GM12878 (cell line): Measurements from ENCODE around the gene EPHB1. TPM values are rescaled to one million over a fixed set of nuclear protein-coding genes. Genes with fewer than 3 reads are reported as not detected.

Experiments
- ATAC-seq: fragments of 200-7000 bp; cut with Tn5 transposase; 3 replicates; pipeline ENCODE4 v1.9.1; 2020; ENCODE audit warnings: mild to moderate bottlenecking, moderate library complexity
- BruUV-seq: library from RNA; stranded (reverse); fragments of 400-500 nt; replicated peaks from 2 replicates; lab custom pipeline; 2021; lab: Mats Ljungman, UMichigan
- CTCF ChIA-PET: fragments of 300-600 bp; sonication (Branson Sonifier 250); formaldehyde crosslinking; extraction: SDS; loops from one replicate; lab custom pipeline; 2021; ENCODE audit warnings: inconsistent platforms; lab: Yijun Ruan, JAX
- POLR2A ChIA-PET: fragments of 350-600 bp; formaldehyde crosslinking; extraction: SDS; loops from one replicate; lab custom pipeline; 2021; ENCODE audit warnings: inconsistent platforms; lab: Charles Lee
- RAD21 ChIA-PET: fragments of 300-600 bp; sonication (Branson Sonifier 250); formaldehyde crosslinking; loops from one replicate; lab custom pipeline; 2023; ENCODE audit warnings: antibody characterized with exemption; ENCODE audit not compliant: unreplicated experiment; lab: Charles Lee
- SMC1A ChIA-PET: fragments of 300-600 bp; sonication (Branson Sonifier 250); formaldehyde crosslinking; loops from one replicate; lab custom pipeline; 2023; ENCODE audit not compliant: unreplicated experiment, uncharacterized antibody; lab: Charles Lee
- DNase-seq: peaks from one replicate; pipeline ENCODE4 v3.0.0-alpha.2; 2011; ENCODE audit warnings: low read depth, low spot score
- FAIRE-seq: peaks from 3 replicates; lab custom pipeline; 2011; peaks lifted over from hg19 to GRCh38; lab: Jason Lieb, UNC
- H2AFZ ChIP-seq: 2 replicates; pipeline ENCODE4 v1.6.0; 2011; ENCODE audit warnings: low read depth, low read length, control low read depth; ENCODE audit not compliant: control insufficient read depth
- H3K27ac ChIP-seq: 2 replicates; pipeline ENCODE4 v1.5.1; 2011; ENCODE audit warnings: control low read depth; ENCODE audit not compliant: control insufficient read depth, insufficient read depth
- H3K27me3 ChIP-seq, 2 experiments: replicated peaks in 1 of 2; 2 replicates each; pipeline versions ENCODE4 v1.6.0 to v1.6.1; 2011; ENCODE audit warnings: low read length in 1 of 2; ENCODE audit not compliant: control insufficient read depth in 2 of 2, insufficient read depth in 2 of 2
- H3K36me3 ChIP-seq, 2 experiments: 2 replicates each; pipeline ENCODE4 v1.5.1; 2011; ENCODE audit warnings: low read length in 1 of 2; ENCODE audit not compliant: control insufficient read depth in 2 of 2, insufficient read depth in 2 of 2
- H3K4me1 ChIP-seq: 2 replicates; pipeline ENCODE4 v1.6.1; 2011; ENCODE audit warnings: mild to moderate bottlenecking, low read length, moderate library complexity, mixed read lengths; ENCODE audit not compliant: control insufficient read depth, insufficient read depth
- H3K4me2 ChIP-seq: 2 replicates; pipeline ENCODE4 v1.6.0; 2011; ENCODE audit warnings: control low read depth; ENCODE audit not compliant: control insufficient read depth, insufficient read depth
- H3K4me3 ChIP-seq: fragments of 200-600 bp; sonication (generic); 2 replicates; pipeline ENCODE4 v1.5.1; 2016
- H3K79me2 ChIP-seq: 2 replicates; pipeline ENCODE4 v1.6.0; 2011; ENCODE audit warnings: low read length; ENCODE audit not compliant: control insufficient read depth, insufficient read depth
- H3K9ac ChIP-seq: 2 replicates; pipeline ENCODE4 v1.8.0; 2011; ENCODE audit warnings: low read length, control low read depth, mixed read lengths; ENCODE audit not compliant: control insufficient read depth, insufficient read depth
- H3K9me3 ChIP-seq: replicated peaks from 3 replicates; pipeline ENCODE4 v1.5.1; 2011; ENCODE audit warnings: mild to moderate bottlenecking, low read length; ENCODE audit not compliant: control insufficient read depth, insufficient read depth
- H4K20me1 ChIP-seq: 2 replicates; pipeline ENCODE4 v1.6.0; 2011; ENCODE audit not compliant: control insufficient read depth, insufficient read depth
- BCL11A ChIP-seq: IDR thresholded peaks from 2 replicates; pipeline ENCODE4 v1.6.1; 2011; ENCODE audit warnings: low read depth, low read length
- BHLHE40 ChIP-seq, 2 experiments: fragments of 450-650 bp in 1 of 2; IDR thresholded peaks; 2 replicates each; pipeline ENCODE4 v1.6.1; 2011 to 2017; ENCODE audit warnings: low read depth in 2 of 2, borderline replicate concordance in 1 of 2, improper control_type of control experiment in 1 of 2, low read length in 1 of 2, mild to moderate bottlenecking in 1 of 2
- BRCA1 ChIP-seq: IDR thresholded peaks from 2 replicates; pipeline ENCODE4 v1.6.1; 2011; ENCODE audit warnings: low read depth, low read length, improper control_type of control experiment
- GABPA ChIP-seq: IDR thresholded peaks from 2 replicates; pipeline ENCODE4 v1.6.1; 2014; ENCODE audit warnings: antibody characterized with exemption, low read depth, mild to moderate bottlenecking, inconsistent platforms
- GATAD2B ChIP-seq: fragments of 450-650 bp; conservative IDR thresholded peaks from 2 replicates; pipeline ENCODE4 v1.6.1; 2017; ENCODE audit warnings: low read depth, mild to moderate bottlenecking, moderate library complexity
- MEF2A ChIP-seq: IDR thresholded peaks from 2 replicates; pipeline ENCODE4 v1.6.1; 2011; ENCODE audit warnings: low read depth, mild to moderate bottlenecking, low read length, moderate library complexity; ENCODE audit not compliant: insufficient read depth
- NFYA ChIP-seq: IDR thresholded peaks from 2 replicates; pipeline ENCODE4 v1.6.1; 2011; ENCODE audit warnings: low read depth, mild to moderate bottlenecking, low read length, improper control_type of control experiment, borderline replicate concordance
- POU2F2 ChIP-seq: IDR thresholded peaks from 3 replicates; pipeline ENCODE4 v1.6.1; 2011; ENCODE audit warnings: low read depth, mild to moderate bottlenecking, low read length, borderline replicate concordance
- SP1 ChIP-seq: IDR thresholded peaks from one replicate; pipeline ENCODE4 v1.6.1; 2011; ENCODE audit warnings: low read depth, low read length
- STAT1 ChIP-seq: fragments of 450-650 bp; conservative IDR thresholded peaks from 2 replicates; pipeline ENCODE4 v1.6.1; 2014; ENCODE audit warnings: antibody characterized with exemption, mild to moderate bottlenecking
- WGBS: methylation state at CpG from one replicate; pipeline ENCODE4 v1.1.6; 2016; ENCODE audit warnings: low lambda C conversion rate; ENCODE audit not compliant: insufficient replicate concordance, insufficient coverage; ENCODE audit errors: missing lambda C conversion rate; 5-methylcytosine and 5-hydroxymethylcytosine counted together
- in situ Hi-C: fragments of 300-500 bp; cut with MboI; formaldehyde crosslinking; loops from 9 replicates; pipeline ENCODE4 v1.14.3; 2018; ENCODE audit warnings: mixed read lengths
- intact Hi-C: fragments of 100-400 bp; cut with micrococcal nuclease; formaldehyde crosslinking; loops from one replicate; pipeline ENCODE4 v1.14.2; 2022; ENCODE audit not compliant: unreplicated experiment
- polyA plus RNA-seq, 11 experiments: library from polyadenylated mRNA; depleted of rRNA in 4 of 11; unstranded in 6 of 11; stranded (reverse) in 5 of 11; fragments of >200 nt; fragmentation: Nextera tagmentation in 4 of 11; fragmentation: Illumina TruSeq in 1 of 11; extraction: Ambion mirVana in 4 of 11; extraction: Trizol in 1 of 11; gene quantifications; 1 replicate in 1 of 11; 2 replicates in 10 of 11; pipeline versions ENCODE4 v1.2.1 to v1.2.3, GENCODE V29; 2011 to 2016; ENCODE audit warnings: inconsistent platforms in 2 of 11, missing spikeins in 2 of 11, low read depth in 1 of 11
- total RNA-seq, 4 experiments: library from RNA; depleted of rRNA in 3 of 4; stranded (reverse); fragments of >200 nt in 3 of 4; fragmentation: Illumina TruSeq in 1 of 4; extraction: Trizol in 1 of 4; gene quantifications; 2 replicates each; pipeline versions ENCODE4 v1.2.1 to v1.2.3, GENCODE V29; 2013 to 2021

The EPHB1 gene
- total and polyA plus RNA-seq, 10 of the 15 experiments (the other 5 are each of a cell fraction or from before 2014, with no cell fraction given) = 0.33 to 23.8 (median 1.2) TPM

DNA sequence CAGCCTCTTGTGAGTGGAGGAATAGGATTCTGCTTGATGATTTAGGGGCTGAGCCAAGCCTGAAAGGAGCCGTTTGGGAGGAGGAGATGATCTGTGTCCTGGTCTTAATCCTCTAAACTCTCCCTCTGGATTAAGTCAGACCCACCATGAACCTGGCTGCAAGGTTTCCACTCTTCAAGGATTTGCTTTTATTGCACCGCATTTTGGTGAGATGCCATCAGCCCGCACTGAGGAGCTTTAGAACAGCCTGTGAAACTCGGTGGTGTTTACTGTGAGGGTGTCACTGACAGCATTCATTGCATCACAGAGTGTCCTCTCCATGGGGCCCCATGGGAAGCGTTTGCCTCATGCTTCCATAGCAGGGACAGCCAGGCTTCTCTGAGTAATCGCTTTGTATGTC, 59.2 kb downstream of the EPHB1 start (continued):
- no peak for TF ChIP-seq BCL11A
- TF ChIP-seq MEF2A = no peak
- no peak for TF ChIP-seq SP1
- TF ChIP-seq GABPA = no peak
- TF ChIP-seq POU2F2 = no peak
- no peak for TF ChIP-seq GATAD2B
- TF ChIP-seq BHLHE40 (IDR thresholded peaks at IDR 0.05; ENCODE audit: borderline replicate concordance in 1 of 2, low read depth in 2 of 2, low read length in 1 of 2) = no peak
- TF ChIP-seq STAT1 = no peak
- no peak for TF ChIP-seq NFYA

DNA sequence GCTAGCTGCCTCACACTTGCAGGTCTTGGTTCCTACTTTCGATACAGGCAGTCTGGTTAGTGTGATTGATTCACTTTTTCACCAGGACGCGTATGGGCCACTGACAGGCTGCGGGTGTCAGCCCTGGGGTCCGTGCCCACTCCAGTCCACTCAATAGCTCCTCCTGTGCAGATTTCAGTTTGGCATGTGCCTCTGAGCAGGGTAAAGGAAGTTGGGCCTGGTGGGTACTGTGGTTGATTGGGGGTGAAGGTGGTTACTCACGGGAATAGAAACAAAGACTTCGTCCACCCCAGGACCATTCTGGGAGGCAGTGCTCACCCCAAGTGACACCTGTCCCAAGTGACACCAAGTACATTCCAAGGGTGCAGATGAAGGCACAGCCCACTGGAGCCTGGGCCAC, 62.3 kb downstream of the EPHB1 start:
- DNase-seq (no peak), ATAC-seq (no peak; the same call in 2 of the 3 replicates), FAIRE-seq (no peak)
- 58% methylated on average over 7 of the region's 7 CpGs for WGBS
- peaks cover 12% of the 10 kb centered on the region for H3K79me2 ChIP-seq
- H4K20me1 ChIP-seq = no peaks in the 10 kb centered on the region
- ChIA-PET SMC1A (interaction anchor here (1.2 kb wide), 1 partner anchor 99 kb away, joined by 3 read pairs; no protein-coding TSS in a partner anchor), CTCF (interaction anchor here (1.0 kb wide), 1 partner anchor 24 kb away, joined by 3 read pairs; no protein-coding TSS in a partner anchor), POLR2A (no interaction called here), RAD21 (no interaction called here)
- peak overlapping the region; percentile 18 for H3K4me2 ChIP-seq
- intact Hi-C loops (no loop called here), in situ Hi-C loops (no loop called here)
- H3K4me1 ChIP-seq = peaks cover 31% of the 10 kb centered on the region
- H3K9me3 ChIP-seq = no peaks in the 10 kb centered on the region
- no peaks in the 10 kb centered on the region; a peak in 2 of 4 replicates for H3K36me3 ChIP-seq
- H3K9ac ChIP-seq = no peak overlapping the region
- H3K27ac ChIP-seq = no peak overlapping the region
- no peaks in the 10 kb centered on the region for H3K27me3 ChIP-seq
- no TSS peak for BruUV-seq
- peak in 1 of 2 experiments; percentile 24; a peak in 1 of 4 replicates for TF ChIP-seq BHLHE40 (IDR thresholded peaks at IDR 0.05; ENCODE audit: borderline replicate concordance in 1 of 2, low read depth in 2 of 2, low read length in 1 of 2)
- TF ChIP-seq BRCA1 = no peak
- no peak for TF ChIP-seq GATAD2B
- no peak overlapping the region for H2AFZ ChIP-seq
- H3K4me3 ChIP-seq = no peak overlapping the region; the same call in 1 of the 2 replicates
